DOHH2 (cell line): ENCODE measurements around the gene PDE4D.

Experiments used
- CTCF ChIP-seq: fragments of 200-600 bp; sonication (generic); IDR thresholded peaks from one replicate; pipeline ENCODE4 v1.5.1; 2014; ENCODE audit warnings: antibody characterized with exemption, mild to moderate bottlenecking, low read depth, low read length; ENCODE audit not compliant: poor library complexity, severe bottlenecking
- EZH2phosphoT487 ChIP-seq: fragments of 200-600 bp; sonication (generic); IDR thresholded peaks from 2 replicates; pipeline ENCODE4 v1.6.1; 2017; ENCODE audit warnings: borderline replicate concordance, mild to moderate bottlenecking, antibody characterized with exemption, low read length, moderate library complexity, mixed read lengths

- TF ChIP-seq CTCF (no peak), EZH2phosphoT487 (no peak)
Observed at GRCh38 chr5:59547731-59548130, 345.8 kb downstream of the PDE4D start.
